T1000 (cell line): Measurements from ENCODE around the gene ABHD16A.

Experiments
- DNase-seq: peaks from one replicate; lab custom pipeline; 2025; ENCODE audit warnings: mixed read lengths; lab: John Stamatoyannopoulos, UW

The ABHD16A gene

DNA sequence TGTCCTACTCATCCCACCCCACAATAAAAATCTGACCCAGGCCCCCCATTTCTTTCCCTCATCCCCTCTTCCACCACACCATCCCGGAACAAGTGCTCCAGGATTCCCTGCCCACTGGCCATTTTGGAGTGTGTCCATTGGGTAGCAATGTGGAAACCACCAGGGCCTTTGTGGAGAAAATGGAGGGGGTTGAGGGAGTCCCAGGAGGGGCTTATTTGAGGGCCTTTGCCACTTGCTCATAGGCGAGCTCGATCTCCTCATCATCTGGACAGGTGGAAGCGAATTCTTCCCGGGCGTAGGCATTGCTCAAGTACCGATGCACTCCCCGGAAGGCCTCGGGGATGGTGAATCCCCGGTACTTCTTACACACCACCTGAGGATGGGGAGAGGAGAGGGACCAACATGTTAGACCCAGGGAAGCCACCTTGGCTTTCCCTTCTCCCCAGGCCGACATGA lies 27.5 kb upstream of the ABHD16A start:
- DNase-seq: no peak

DNA sequence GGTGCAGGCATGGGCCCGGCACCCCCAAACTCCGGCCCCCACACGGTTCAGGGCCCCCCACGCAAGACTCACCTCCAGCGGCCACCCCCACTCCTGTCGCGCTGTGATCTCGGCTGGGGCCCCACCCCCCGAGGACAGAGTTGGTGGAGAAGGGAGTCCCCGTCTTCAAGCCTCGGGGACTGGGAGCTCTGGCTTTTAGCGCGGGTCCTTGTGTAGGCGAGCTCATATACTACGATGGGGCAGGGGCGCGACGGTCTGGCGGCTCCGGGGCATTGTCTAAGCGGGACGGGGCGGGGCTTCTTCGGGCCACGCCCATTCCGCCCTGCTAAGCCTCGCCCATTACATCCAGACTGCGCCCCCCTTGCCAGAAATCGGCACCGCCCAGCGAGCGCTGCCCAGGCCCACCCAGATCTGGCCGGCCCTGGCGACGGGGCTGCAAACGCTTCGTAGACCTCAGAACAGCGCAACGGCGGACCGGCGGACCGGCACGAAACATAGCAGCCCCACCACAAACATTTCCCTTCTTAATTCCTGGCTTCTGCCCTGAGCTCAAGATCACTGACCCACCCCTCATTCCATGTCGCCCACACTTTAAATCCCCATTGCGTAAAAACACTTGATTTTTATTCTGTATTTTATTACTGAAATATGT lies 27.0 kb upstream of the ABHD16A start:
- peak; percentile 82 for DNase-seq

DNA sequence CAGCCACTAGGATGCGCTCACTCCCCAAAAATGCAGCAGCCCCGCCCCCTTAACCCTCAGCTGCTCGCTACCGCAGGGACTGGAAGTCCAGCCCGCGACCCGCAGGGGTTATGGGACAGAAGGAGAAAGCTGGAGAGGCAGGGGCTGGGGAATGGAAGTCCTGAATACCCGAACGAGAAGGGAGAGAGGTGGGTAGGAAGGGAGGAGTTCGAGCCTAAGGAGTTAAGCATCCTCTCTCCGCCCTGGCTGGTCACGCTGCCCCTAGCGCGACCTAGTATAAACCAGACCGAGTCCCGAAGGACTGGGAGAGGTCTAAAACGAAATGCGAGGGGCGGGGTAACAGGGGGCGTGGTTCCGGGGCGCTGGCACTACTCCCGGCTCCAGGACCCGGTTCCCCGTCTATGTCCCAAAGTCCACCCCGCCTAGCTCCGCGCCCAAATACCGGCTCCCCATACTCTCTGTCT lies 26.4 kb upstream of the ABHD16A start:
- DNase-seq: peak; percentile 85

DNA sequence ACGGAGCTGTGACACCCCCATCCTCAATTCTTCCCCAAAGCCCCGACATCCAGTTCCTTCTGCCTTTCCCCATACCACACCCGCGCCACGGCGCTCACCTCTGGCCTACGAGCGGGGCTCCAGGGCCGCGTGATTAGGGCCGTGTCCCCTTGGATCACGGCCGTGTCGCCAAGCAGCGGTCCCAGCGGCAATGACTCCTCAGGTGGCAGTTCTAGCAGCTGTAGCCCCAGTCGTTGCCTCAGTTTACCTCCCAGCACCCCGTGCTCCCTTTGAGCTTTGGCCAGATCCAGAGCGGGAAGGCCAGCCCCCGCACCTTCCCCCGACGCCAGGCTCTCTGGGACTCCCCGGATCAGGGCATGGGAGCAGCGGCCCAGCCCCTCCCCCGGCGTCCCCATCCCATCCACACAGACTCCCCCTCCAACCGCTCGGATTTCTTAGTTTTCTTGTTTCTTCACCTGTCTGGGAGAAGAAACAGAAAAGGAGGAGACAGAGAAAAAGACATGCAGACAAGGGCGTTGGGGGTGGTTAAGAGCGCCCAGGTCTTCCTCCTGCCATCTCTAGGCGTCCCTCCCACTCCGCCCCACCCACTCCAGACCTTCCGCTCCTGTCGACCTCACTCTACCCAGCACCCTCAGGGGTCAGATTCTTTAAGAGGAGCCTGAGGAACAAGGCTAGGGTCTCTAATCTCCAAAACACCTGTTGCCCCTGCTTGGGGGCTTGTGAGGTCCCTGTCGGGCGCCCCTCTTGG lies 25.8 kb upstream of the ABHD16A start, which contains the start of gene DDAH2:
DDAH2 (minus strand) TSS at position 533 of the 748 bp plus-strand sequence; CDS start at position 395, 138 bp downstream.
- DNase-seq: no peak

DNA sequence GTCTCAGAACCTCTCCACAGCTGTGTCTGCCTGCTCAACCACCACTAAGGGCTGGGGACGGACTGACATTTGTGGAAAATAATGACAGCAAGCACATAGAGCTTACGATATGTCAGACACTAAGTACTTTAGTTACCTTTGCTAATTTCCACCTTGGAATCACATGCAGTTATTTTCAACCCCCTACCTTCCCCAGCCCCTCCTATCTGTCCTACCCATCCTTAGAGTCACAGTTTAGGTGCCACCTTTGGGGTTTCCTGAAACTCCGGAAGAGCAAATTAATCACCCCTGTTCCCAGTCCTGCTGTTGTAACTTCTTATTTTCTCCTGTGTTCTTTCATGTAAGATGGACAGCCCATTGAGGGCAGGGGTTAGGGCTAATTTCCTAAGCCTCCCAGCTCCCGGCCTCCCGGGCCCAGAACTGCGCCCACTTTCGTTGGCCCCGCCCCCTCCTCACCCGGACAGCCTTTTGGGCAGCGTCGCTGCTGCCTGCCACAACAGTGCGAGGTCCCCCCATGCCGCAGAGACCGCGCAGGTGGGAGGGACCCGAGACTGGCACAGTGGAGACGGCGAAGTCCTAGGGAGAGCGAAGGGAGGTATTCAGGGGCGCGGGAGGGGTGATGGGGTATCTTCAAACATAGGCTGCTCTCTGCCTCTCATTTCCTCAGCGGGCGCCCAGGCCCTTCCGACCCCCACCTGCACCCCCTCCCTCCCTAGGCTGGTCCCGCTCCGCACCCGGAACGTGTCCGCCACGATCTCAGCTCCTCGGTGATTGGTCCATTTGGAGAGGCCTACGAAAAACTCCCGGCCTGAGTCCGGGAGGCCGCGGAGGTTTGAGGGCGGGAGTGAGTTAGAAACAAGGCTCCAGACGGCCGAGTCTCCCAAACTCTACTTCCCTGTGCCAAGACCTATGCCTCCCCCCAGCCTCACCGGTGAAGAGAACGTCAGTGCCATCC lies 24.9 kb upstream of the ABHD16A start:
- DNase-seq: no peak

DNA sequence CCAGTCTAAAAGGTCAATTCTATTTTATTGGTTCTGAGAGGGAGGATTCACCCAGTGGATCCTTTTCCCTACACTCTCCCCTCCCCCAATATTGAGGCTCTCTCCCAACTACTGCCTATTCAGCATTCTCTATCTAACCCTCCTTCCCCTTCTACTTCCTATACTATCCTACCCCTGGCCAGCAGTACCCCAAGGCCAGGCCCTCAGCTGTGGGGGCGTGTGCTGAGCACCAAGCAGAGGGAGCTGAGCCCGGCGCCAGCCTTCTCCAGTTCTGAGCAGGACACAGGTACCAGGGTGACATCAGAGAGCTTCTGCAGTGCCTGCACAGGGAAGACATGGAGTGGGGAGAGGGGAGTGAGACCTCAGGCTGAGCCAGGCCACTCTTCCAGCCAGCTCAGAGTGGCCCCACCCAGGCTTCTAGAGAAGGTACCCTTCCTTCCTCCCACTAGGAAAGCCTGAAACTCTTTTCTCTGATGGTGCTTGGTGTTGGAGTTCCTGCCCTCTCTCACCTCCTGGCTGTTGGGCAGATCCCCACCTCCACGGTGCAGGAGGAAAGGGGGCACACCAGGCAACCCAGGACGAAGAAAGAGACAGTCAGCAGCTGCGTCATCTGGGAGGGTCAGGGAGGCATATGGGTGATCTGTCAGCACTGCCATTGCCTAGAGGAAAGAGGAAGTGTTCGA lies 24.1 kb upstream of the ABHD16A start:
- DNase-seq: no peak

DNA sequence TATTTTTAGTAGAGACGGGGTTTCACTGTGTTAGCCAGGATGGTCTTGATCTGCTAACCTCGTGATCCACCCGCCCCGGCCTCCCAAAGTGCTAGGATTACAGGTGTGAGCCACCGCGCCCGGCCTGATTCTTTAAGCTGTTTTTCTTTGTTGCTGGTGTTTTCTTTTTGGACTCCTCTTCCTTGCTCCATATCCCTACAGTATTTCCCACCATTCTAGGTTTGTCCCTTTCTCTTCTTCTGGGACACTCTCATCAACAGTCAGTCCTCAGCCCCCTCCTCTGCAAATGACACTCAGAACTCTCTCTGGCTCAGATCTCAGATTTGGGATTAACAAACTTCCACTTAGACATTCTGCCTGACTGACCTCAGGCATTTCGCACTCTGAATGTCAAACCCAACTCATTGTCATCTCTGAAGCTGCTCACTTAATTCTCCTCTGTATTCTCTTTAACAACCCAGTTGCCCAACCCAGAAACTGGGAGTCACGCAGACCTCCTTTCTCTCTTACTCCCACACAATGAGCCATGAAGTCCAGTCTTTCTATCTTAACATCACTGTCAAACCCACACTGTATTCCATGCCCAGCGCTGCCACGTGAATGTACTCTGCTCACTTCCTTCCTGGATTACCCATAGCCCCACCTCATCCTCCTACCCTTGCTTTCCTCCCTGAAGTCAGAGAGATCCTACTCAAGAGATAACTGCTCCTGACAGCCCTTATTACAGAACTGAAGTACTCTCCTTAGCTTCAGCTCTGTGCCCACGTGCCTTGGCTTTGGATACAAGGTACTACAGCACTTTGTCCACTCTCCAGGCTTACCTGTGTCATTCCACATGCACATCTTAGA lies 22.6 kb upstream of the ABHD16A start:
- DNase-seq: no peak

DNA sequence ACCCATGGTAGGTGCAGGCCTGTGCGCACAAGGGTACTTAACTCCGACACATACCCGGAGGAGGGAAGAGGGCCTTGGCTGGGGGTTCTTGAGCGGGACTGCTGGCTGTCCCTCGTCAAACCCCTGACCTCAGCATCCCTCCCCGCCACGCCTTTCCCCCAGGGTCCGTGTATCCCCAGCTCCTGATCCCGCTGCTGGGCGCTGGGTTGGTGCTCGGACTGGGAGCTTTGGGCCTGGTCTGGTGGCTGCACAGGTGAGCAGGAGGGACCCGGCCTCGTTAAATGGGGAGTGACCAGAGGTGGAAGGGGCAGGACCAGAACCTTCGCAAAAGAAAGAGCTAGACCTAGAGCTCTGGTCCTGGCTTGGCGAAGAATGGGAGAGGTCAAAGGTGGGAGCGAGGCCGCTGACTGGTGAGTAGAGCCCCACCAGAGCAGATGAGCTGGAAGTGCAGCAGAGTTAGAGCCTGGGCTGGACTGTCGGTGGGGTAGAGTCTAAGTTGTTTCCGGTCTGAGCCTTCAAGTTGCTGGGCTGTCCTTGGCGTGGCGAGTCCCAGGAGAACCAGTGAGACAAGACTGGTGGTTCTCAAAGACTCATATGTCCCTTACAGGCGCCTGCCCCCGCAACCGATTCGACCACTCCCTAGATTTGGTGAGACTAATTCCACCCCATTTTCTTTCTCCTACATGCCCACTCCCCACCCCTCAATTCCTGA lies 21.0 kb upstream of the ABHD16A start:
- no peak for DNase-seq

DNA sequence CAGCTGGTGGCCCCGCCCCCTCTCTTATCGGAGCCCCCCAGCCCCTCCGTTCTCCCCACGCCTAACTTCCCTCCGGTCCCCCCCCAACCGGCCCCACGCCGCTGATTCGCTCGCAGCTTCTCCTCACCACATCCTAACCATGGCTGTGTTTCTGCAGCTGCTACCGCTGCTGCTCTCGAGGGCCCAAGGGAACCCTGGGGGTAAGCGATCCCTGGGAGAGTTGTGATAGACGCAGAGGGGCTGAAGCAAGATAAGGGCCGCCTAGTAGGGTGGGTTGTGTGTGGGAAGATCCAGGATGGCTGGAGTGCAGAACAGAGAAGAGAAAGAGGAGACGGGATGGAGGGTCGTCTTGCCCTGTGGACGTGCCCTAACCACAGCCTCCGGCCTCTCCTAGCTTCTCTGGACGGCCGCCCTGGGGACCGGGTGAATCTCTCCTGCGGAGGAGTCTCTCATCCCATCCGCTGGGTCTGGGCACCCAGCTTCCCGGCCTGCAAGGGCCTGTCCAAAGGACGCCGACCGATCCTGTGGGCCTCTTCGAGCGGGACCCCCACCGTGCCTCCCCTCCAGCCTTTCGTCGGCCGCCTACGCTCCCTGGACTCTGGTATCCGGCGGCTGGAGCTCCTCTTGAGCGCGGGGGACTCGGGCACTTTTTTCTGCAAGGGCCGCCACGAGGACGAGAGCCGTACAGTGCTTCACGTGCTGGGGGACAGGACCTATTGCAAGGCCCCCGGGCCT lies 20.3 kb upstream of the ABHD16A start, which contains the start of gene MPIG6B:
MPIG6B (plus strand) TSS at position 129 of the 735 bp plus-strand sequence; CDS start at position 140, 11 bp downstream.
- DNase-seq: no peak

DNA sequence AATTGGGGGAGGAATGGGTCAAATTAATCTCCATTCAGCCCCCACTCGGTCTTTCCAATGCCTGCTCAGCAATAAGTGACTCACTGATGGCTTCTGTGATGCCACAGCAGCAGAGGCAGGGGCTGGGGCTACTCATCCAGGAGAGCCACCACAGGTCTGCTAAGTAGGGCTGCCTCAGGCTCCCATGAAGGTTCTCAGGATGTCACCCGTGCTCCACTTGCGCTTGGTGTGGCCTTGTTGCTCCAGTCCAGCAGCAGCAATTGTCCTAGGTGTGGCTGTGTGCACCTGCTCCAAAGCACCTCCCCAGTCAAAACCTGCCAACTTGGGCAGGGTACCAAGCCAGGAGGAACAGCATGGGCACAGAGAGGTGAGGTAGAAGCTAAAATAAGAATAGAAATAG lies 19.0 kb upstream of the ABHD16A start:
- no peak for DNase-seq

DNA sequence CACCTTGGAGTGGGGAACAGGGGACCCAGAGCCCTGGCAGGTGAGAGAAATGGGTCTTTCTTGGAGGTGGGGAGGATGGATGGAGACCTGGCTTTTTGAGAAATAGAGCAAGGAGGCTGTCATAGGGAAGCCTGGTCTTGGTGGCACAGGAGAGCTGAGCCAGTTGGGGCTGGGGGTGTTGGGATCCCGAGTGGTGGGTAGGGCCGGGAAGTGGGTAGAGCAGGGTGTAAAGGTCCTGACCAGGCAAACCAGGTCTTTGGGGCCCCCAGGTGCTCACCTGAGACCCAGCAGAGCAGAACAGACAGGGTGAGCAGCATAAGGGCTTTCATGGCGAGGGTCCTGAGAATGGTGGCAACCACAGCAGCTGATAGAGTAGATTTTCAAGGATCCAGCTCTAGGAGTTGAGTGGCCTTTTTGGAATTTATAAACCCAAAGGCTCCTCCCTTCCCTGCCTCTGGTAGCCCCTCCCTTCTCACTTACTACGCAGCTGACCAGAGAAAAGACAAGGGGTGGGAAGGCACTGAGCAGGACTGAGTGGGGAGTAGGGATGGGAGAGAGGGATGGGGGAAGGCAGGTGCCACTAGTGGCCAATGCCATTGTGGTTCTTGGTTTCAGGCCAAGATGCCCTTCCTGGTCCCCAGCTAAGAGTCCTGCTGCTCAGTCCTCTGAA lies 18.4 kb upstream of the ABHD16A start, which contains the start of gene LY6G6C:
LY6G6C (minus strand) TSS at position 396 of the 670 bp plus-strand sequence; CDS start at position 329, 67 bp downstream.
- no peak for DNase-seq

DNA sequence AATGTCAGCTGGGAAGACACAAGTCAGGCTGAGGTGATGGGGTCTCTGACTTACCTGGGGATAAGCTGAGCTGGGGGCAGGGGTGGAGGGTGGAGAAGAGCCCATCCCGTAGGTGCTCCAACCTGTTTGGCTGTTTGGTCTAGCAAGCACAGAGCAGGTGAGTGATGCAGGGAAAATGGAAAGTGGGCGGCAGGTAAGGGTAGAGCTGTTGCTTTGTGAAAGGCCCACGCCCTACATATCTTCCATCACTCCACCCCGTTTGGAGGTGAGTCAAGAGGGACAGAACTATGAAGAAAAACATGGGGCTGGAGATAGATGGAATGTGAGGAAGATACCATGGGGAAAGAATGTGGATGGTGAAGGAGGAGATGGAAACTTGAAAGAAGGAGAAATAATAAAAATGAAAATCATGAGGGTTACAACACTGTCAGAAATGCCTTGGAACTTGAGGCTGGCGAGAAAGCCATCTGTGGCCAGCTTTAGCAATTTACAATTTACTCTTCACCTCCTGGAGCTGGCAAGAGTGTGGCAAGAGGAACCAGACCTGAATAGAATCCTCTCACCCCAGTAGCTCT lies 17.2 kb upstream of the ABHD16A start:
- no peak for DNase-seq

DNA sequence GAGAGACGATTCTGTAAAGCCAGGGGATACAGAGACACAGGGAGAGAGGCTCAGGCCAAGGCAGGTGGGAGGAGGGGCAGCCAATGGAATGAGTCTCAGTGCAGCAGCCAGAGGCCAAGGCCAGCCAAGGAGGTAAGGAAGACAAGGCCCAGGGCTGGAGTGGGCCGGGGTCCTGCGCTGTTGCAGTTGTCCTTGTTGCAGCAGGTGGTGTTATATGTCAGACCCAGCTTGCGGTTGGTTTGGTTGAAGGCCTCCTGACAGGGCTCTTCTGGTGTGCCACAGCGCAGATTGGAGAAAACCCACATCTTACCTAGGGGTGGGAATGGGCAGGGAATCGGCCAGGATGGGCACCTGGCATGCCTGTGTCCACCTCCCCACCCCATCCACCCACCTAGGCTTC lies 15.9 kb upstream of the ABHD16A start:
- no peak for DNase-seq

DNA sequence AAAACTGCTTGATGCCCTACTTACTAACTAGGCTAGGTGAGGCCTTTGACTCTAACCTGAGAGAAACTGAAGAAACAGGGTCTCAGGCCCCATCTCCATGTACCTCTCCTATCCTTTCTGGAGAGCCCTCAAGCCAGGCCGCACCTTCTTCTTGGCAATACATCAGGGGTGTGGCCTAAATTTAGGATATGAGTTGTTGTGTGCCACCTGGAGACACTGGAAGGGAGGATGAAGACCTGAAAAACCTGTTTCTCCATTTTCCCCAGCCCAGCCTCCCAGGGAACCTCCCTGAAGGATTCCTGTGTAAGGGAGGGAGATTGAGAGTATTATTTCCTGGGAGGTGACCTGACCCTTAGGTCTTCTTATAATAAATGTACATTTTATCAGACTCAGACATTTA lies 15.1 kb upstream of the ABHD16A start:
- no peak for DNase-seq

DNA sequence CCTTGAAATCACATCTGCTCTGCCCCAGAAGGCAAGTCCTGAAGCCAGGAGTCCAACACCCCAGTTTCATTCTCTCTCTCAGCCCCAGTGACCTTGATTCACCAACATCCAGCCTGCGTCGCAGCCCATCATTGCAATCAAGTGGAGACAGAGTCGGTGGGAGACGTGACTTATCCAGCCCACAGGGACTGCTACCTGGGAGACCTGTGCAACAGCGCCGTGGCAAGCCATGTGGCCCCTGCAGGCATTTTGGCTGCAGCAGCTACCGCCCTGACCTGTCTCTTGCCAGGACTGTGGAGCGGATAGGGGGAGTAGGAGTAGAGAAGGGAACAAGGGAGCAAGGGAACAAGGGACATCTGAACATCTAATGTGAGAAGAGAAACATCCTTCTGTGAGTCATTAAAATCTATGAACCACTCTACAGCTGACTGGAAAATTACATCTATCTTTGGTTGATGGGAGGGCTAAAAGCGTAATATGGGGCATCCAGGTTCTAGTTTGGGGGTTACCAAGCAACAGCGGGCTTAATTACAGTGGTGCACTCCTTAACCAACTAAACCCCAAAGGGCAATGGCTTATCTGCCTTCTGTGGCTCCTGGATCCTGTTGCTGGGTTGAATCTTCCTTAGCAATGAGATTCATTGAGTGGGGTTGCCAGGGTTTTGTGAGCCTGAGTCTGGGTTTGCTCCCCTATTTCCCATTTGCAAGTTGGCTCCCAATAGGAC lies 14.5 kb upstream of the ABHD16A start:
- no peak for DNase-seq

DNA sequence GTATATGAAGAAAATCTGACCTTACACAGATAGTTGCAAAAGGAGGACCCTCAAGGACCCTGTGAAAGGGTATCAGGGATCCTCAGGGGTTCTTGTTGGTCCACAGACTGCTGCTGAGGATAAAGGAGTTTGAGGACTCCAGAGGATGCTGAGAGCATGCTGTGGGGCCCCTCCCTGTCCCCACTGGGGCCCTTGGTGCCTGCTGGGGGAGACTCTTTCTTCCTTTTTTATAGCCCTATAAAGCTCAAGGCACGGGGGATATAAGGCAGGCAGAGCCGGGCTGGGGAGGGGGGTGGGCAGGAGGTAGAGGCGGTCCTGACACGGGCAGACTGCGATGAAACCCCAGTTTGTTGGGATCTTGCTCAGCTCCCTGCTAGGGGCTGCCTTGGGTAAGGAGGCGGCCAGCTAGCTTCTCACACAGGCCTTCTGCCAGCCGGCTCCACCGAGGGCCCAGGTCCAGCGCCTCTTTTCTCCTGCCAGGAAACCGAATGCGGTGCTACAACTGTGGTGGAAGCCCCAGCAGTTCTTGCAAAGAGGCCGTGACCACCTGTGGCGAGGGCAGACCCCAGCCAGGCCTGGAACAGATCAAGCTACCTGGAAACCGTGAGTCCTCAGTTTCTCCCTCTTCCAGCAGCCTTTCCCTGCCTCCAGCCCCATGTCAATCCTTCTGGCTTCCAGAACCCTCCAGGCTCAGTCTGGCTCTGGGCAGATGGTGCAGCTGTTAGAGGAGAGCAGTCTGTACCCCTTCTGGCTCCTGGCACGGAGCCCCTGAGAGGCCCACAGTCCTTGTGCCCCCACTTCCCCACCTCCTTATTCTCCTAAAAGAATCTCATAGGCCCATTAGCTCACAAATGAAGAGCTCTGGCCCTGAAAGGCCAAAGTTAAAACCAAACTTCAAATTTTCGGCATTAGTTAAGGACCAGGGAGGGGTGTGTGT lies 12.2 kb upstream of the ABHD16A start, which contains the start of gene LY6G6D:
LY6G6D (plus strand) TSS at position 327 of the 937 bp plus-strand sequence; CDS start at position 335, 8 bp downstream.
- DNase-seq: no peak
